ENCODE measurements around the gene CD14.
"Not testable (repeated sequence)": the region's sequence is repeated elsewhere in the genome, so short reads cannot be mapped to it uniquely, and the experiment has no call there.

Gene CD14

DNA sequence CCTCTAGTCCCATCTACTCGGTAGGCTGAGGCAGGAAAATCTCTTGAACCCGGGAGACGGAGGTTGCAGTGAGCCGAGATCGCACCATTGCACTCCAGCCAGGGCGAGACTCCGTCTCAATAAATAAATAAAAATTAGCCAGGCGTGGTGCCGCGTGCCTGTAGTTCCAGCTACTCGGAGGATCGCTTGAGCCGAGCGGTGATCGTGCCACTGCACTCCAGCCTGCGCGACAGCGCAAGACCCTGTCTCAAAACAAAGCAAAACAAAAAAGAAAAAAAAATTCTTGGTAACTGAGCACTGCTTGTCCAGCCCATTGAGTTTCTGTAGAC is 31.0 kb upstream of the CD14 start:
- H3K36me3 ChIP-seq (ENCODE audit: control insufficient read depth, insufficient read depth, low read length, severe bottlenecking), result peaks cover 60% of the 10 kb centered on the region
- peaks cover 10% of the 10 kb centered on the region for H3K4me1 ChIP-seq (ENCODE audit: control insufficient read depth, insufficient read depth, low read length)
- no peak for DNase-seq (ENCODE audit: low read depth)
- H3K9ac ChIP-seq (ENCODE audit: low read length), result peak overlapping the region; percentile 93
- no peaks in the 10 kb centered on the region for H3K9me3 ChIP-seq (ENCODE audit: control insufficient read depth, low read length)
- peak overlapping the region; percentile 92 for H3K4me3 ChIP-seq (ENCODE audit: low read length)
- H3K27me3 ChIP-seq (replicated peaks; ENCODE audit: control insufficient read depth, insufficient read depth, low read length), result no peaks in the 10 kb centered on the region

DNA sequence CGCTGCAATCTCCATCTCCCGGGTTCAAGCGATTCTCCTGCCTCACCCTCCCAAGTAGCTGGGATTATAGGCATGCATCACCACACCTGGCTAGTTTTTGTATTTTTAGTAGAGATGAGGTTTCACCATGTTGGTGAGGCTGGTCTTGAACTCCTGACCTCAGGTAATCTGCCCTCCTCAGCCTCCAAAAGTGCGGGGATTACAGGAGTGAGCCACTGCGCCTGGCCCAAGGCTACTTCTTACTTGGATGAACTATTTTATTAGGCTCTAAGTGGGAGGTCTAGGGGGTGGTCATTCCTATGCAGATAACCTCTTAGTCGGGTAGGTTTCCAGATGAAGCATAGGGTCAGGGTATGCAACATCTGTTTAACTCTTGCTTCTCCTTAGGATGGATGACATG is 27.4 kb upstream of the CD14 start:
- not testable (repeated sequence) for DNase-seq (ENCODE audit: low read depth); H3K4me3 ChIP-seq (ENCODE audit: low read length); H3K4me1 ChIP-seq (ENCODE audit: control insufficient read depth, insufficient read depth, low read length); H3K27me3 ChIP-seq (replicated peaks; ENCODE audit: control insufficient read depth, insufficient read depth, low read length); H3K9ac ChIP-seq (ENCODE audit: low read length); H3K9me3 ChIP-seq (ENCODE audit: control insufficient read depth, low read length)
- peaks cover 72% of the 10 kb centered on the region for H3K36me3 ChIP-seq (ENCODE audit: control insufficient read depth, insufficient read depth, low read length, severe bottlenecking)

DNA sequence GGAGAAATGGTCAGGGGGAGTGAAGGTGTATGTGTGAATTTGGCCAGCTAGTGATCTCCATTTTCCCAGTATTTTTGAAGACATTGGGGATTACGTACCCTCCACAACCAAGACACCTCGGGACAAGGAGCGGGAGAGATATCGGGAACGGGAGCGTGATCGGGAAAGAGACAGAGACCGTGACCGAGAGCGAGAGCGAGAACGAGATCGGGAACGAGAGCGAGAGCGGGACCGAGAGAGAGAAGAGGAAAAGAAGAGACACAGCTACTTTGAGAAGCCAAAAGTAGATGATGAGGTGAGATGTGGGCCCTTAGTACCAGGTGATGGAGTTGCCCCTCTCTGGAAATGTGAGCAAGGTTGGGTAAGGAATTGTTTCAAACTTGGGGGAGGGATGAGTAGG is 25.9 kb upstream of the CD14 start:
- DNase-seq (ENCODE audit: low read depth), result no peak
- Histone ChIP-seq H3K4me1 (ENCODE audit: control insufficient read depth, insufficient read depth, low read length) (no peaks in the 10 kb centered on the region), H3K27me3 (replicated peaks; ENCODE audit: control insufficient read depth, insufficient read depth, low read length) (no peaks in the 10 kb centered on the region), H3K9me3 (ENCODE audit: control insufficient read depth, low read length) (no peaks in the 10 kb centered on the region), H3K36me3 (ENCODE audit: control insufficient read depth, insufficient read depth, low read length, severe bottlenecking) (peaks cover 87% of the 10 kb centered on the region), H3K9ac (ENCODE audit: low read length) (no peak overlapping the region), H3K4me3 (ENCODE audit: low read length) (no peak overlapping the region)

DNA sequence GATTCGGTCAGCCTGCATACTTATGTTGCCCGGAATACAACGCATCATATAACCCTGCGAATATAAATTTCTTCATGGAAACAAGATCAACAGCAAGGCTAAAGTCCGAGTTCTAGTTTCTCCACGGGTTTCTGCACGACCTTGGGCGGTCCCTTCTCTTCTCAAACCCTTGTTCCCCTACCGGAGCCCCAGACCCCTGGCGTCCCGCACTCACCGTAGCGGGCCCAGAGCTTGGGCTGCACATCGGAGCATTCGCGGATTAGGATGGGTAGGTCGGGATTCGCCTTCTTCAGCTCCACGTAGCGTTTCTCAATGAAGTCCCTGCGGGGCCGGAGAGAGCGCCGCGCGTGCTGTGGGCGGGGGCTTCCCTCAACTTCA is 14.1 kb upstream of the CD14 start:
- DNase-seq (ENCODE audit: low read depth), result no peak
- Histone ChIP-seq H3K27me3 (replicated peaks; ENCODE audit: control insufficient read depth, insufficient read depth, low read length) (no peaks in the 10 kb centered on the region), H3K36me3 (ENCODE audit: control insufficient read depth, insufficient read depth, low read length, severe bottlenecking) (peaks cover 52% of the 10 kb centered on the region), H3K4me3 (ENCODE audit: low read length) (peak overlapping the region; percentile 89), H3K4me1 (ENCODE audit: control insufficient read depth, insufficient read depth, low read length) (peaks cover 24% of the 10 kb centered on the region), H3K9me3 (ENCODE audit: control insufficient read depth, low read length) (no peaks in the 10 kb centered on the region), H3K9ac (ENCODE audit: low read length) (peak overlapping the region; percentile 92)

DNA sequence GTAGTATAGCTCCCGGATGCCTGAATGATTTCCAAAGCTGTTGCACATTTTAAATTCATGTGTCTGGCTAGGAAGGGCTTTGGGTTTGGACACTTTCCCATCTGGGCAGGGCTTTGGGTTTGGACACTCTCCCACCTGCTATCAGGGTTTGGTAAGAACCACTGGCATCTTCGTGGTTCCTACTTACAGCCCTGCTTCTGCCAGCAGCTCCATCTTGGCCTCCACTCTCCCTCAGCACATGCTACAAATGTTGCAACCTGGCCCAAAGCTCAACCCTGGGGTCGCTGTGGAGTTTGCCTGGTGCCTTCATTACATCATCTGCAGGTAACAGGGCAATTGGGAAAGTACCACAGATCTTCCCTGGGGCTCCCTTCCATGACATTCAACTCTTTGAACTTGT is 9.7 kb upstream of the CD14 start:
- no peaks in the 10 kb centered on the region for H3K9me3 ChIP-seq (ENCODE audit: control insufficient read depth, low read length)
- H3K4me1 ChIP-seq (ENCODE audit: control insufficient read depth, insufficient read depth, low read length), result peaks cover 34% of the 10 kb centered on the region
- DNase-seq (ENCODE audit: low read depth), result peak; percentile 14
- H3K36me3 ChIP-seq (ENCODE audit: control insufficient read depth, insufficient read depth, low read length, severe bottlenecking), result peaks cover 24% of the 10 kb centered on the region
- no peaks in the 10 kb centered on the region for H3K27me3 ChIP-seq (replicated peaks; ENCODE audit: control insufficient read depth, insufficient read depth, low read length)
- no peak overlapping the region for H3K4me3 ChIP-seq (ENCODE audit: low read length)
- H3K9ac ChIP-seq (ENCODE audit: low read length), result no peak overlapping the region

DNA sequence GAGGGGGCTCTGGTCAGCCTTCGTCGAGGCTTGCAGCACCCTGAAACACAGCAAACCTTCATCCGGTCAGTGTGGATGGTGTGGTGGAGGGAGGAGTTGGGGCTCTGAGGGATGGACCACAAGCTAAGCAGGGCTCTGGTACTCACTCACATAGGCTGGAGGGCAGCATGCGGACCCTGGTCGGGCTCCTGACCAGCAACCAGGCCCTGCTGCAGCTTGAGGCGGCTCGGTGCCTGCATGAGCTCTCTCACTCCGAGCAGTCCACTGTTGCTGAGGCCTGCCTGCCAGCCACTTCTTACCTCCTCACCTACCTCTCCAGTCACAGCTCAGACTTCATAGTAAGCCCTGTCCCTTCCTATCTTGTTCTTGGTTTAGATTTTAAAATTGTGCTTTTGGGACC is 8.7 kb upstream of the CD14 start:
- no peak for DNase-seq (ENCODE audit: low read depth)
- H3K36me3 ChIP-seq (ENCODE audit: control insufficient read depth, insufficient read depth, low read length, severe bottlenecking), result peaks cover 24% of the 10 kb centered on the region
- no peaks in the 10 kb centered on the region for H3K9me3 ChIP-seq (ENCODE audit: control insufficient read depth, low read length)
- H3K9ac ChIP-seq (ENCODE audit: low read length), result no peak overlapping the region
- no peaks in the 10 kb centered on the region for H3K27me3 ChIP-seq (replicated peaks; ENCODE audit: control insufficient read depth, insufficient read depth, low read length)
- H3K4me3 ChIP-seq (ENCODE audit: low read length), result no peak overlapping the region
- H3K4me1 ChIP-seq (ENCODE audit: control insufficient read depth, insufficient read depth, low read length), result peaks cover 31% of the 10 kb centered on the region

DNA sequence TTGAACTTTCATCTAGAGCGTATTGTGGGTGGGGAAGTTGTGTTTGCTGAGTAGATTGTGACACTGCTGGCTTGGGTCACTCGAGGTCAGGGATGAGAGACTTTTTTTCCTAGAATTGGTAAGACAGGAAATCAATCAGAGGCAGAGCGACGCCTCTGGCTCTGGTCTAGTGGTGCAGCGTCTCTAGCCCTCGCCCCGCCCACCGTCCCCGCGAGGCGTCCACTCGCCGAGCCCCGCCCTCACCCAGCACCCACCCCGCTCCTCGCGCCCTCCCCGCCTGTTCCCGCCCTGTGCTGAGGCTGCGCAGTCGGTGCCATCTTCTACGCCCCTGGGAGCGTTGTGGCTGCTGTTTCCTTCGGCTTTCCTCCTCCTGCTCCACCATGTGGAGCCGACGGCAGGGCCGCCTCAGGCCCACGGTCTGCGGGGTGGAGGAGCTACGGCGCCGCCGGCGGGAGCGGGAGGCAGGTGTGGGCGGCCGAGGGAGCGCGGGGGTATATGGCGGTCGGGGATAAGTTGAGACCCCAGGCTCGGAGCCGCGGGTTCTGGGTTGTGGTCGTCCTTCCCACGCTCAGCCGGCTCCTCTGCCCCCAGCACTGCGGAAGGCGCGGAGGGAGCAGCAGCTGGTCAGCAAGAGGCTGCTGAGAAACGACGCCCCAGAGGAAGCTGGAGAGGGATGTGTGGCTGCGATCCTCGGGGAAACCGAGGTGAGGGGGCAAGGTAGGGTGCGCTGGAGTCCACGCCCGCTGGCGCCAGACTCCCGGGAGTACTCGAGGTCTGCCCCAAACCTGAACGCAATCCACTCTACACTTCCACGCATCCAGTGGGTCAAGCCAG is 6.4 kb upstream of the CD14 start, which contains the start of gene TMCO6:
TMCO6 (plus strand) TSS at position 304 of the 834 bp plus-strand sequence; CDS start at position 381, 77 bp downstream.
- Histone ChIP-seq H3K4me1 (ENCODE audit: control insufficient read depth, insufficient read depth, low read length) (peaks cover 29% of the 10 kb centered on the region), H3K9ac (ENCODE audit: low read length) (peak within 1 kb of the TSS; percentile 93), H3K4me3 (ENCODE audit: low read length) (peak within 1 kb of the TSS; percentile 89), H3K36me3 (ENCODE audit: control insufficient read depth, insufficient read depth, low read length, severe bottlenecking) (peaks cover 11% of the 10 kb centered on the region), H3K27me3 (replicated peaks; ENCODE audit: control insufficient read depth, insufficient read depth, low read length) (no peaks in the 10 kb centered on the region), H3K9me3 (ENCODE audit: control insufficient read depth, low read length) (no peaks in the 10 kb centered on the region)
- DNase-seq (ENCODE audit: low read depth), result peak; percentile 99

DNA sequence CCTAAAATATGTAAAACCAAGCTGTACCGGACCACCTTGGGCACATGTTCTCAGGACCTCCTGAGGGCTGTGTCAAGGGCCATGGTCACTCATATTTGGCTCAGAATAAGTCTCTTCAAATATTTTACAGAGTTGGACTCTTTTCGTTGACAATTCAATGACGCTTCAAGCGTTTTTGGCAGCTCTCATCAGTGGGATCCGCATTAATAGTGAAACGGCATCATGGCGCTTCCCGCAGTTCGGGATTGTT is 5.8 kb upstream of the CD14 start:
- peak overlapping the region; percentile 73 for H3K4me3 ChIP-seq (ENCODE audit: low read length)
- H3K9me3 ChIP-seq (ENCODE audit: control insufficient read depth, low read length); H3K36me3 ChIP-seq (ENCODE audit: control insufficient read depth, insufficient read depth, low read length, severe bottlenecking); DNase-seq (ENCODE audit: low read depth); H3K27me3 ChIP-seq (replicated peaks; ENCODE audit: control insufficient read depth, insufficient read depth, low read length): not testable (repeated sequence)
- peaks cover 29% of the 10 kb centered on the region for H3K4me1 ChIP-seq (ENCODE audit: control insufficient read depth, insufficient read depth, low read length)
- H3K9ac ChIP-seq (ENCODE audit: low read length), result peak overlapping the region; percentile 76

DNA sequence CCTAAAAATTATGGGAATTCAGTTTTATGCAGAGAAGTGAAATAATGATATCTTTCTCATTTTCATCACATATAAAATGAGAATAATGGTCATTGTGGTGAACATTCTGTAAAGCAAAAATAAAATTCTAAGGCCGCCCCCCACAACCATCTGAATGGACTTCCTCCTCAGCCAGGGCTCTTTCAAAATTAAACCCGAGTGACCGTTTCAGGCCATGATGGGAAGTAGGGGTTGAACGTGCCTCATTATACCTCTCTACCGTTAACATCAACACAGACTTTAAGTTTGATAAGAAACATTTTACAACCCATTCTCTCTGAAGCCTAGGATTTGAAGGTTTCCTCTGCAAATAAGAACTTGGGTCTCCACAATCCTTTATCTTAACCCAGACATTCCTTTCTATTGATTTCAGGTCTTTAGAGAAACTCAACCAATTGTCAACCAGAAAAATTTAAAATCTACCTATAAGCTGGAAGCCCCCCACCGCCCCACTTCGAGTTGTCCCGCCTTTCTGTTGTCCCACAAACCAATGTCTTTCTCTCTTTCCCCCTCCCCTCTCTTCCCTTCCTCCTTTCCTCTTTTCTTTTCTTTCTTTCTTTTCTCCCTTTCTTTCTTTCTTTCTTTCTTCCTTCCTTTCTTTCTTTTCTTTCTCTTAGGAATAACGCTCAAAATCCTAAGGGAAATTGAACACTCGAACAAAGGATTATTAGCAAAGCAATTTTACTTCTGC is 4.6 kb upstream of the CD14 start:
- Histone ChIP-seq H3K36me3 (ENCODE audit: control insufficient read depth, insufficient read depth, low read length, severe bottlenecking) (no peaks in the 10 kb centered on the region), H3K4me1 (ENCODE audit: control insufficient read depth, insufficient read depth, low read length) (peaks cover 34% of the 10 kb centered on the region), H3K9me3 (ENCODE audit: control insufficient read depth, low read length) (no peaks in the 10 kb centered on the region), H3K4me3 (ENCODE audit: low read length) (no peak overlapping the region), H3K9ac (ENCODE audit: low read length) (no peak overlapping the region), H3K27me3 (replicated peaks; ENCODE audit: control insufficient read depth, insufficient read depth, low read length) (no peaks in the 10 kb centered on the region)
- DNase-seq (ENCODE audit: low read depth), result no peak

DNA sequence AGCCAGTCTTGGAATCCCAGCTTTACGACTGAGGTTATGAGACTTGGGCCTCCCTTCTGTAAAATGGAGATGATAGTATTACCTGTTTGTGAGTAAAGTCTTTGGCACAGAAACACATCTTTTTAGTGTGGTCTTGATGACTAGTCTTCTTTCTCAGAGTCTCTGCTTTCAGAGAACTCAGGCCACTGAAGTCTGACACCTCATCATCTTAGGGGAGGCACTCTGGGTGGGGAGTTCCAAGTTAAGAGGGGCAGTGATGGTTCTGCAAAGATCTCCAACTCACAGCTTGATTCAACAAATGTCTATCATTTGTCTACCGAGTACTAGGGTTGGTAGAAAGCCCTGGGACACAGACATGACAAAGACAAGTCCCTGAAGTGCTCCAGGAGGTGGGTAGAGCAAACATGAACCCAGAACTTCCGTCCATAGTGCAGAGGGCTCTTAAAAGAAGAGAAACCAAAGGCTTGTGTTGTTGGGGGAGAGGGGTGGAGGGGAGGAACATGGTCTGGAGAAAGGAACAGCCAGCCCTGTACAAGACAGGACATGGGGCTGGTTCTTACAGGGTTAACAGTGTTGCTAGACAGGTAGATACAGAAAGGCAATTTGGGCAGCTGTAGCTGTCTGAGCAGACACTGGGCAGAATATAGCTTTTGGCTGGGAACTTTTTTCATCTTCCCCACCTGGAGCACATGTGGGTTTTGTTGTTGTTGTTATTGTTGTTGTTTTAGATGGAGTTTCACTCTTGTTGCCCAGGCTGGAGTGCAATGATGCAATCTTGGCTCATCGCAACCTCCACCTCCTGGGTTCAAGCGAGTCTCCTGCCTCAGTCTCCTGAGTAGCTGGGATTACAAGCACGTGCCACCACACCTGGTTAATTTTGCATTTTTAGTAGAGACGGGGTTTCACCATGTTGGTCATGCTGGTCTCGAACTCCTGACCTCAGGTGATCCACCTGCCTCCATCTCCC is 2.6 kb upstream of the CD14 start:
- Histone ChIP-seq H3K36me3 (ENCODE audit: control insufficient read depth, insufficient read depth, low read length, severe bottlenecking) (no peaks in the 10 kb centered on the region), H3K4me1 (ENCODE audit: control insufficient read depth, insufficient read depth, low read length) (peaks cover 42% of the 10 kb centered on the region), H3K9ac (ENCODE audit: low read length) (no peak overlapping the region), H3K4me3 (ENCODE audit: low read length) (no peak overlapping the region), H3K27me3 (replicated peaks; ENCODE audit: control insufficient read depth, insufficient read depth, low read length) (no peaks in the 10 kb centered on the region), H3K9me3 (ENCODE audit: control insufficient read depth, low read length) (no peaks in the 10 kb centered on the region)
- DNase-seq (ENCODE audit: low read depth), result no peak

DNA sequence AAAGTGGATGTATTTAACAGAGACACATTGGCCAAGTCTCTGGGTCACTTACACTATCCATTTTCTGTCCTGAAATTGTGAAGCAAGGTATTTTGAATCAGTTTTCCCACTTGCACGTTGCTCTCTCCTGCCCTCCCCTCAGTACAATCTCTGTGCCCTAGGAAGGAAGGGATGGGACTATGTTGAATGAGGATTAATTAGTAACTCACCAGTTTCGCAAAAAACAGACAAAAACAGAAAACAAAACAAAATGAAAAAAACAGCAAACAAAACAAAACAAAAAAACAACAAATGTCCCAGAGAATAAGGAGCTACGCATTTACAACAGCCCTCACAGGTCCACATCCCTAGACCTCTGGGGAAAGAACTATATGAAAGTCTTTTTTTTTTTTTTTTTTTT is 1.1 kb upstream of the CD14 start:
- H3K4me1 ChIP-seq (ENCODE audit: control insufficient read depth, insufficient read depth, low read length), result peaks cover 36% of the 10 kb centered on the region

More for the DNA sequence above, 1.1 kb upstream of the CD14 start:
- DNase-seq (ENCODE audit: low read depth), result no peak
- H3K27me3 ChIP-seq (replicated peaks; ENCODE audit: control insufficient read depth, insufficient read depth, low read length), result no peaks in the 10 kb centered on the region
- H3K4me3 ChIP-seq (ENCODE audit: low read length), result no peak overlapping the region
- H3K9ac ChIP-seq (ENCODE audit: low read length), result no peak overlapping the region
- H3K36me3 ChIP-seq (ENCODE audit: control insufficient read depth, insufficient read depth, low read length, severe bottlenecking), result no peaks in the 10 kb centered on the region
- H3K9me3 ChIP-seq (ENCODE audit: control insufficient read depth, low read length), result no peaks in the 10 kb centered on the region
